K562 (cell line): ENCODE results near the gene SLC6A9. TPM values are rescaled to one million over a fixed set of nuclear protein-coding genes. Genes with fewer than 3 reads are reported as not detected.
A peak's percentile ranks its signal among the peaks of the same experiment; 100 is the strongest.

Source experiments
- ATAC-seq: fragments of 200-7000 bp; cut with Tn5 transposase; 3 replicates; pipeline ENCODE4 v1.9.1; 2020; ENCODE audit warnings: moderate library complexity
- BruUV-seq: library from RNA; stranded (reverse); fragments of 400-500 nt; replicated peaks from 2 replicates; lab custom pipeline; 2021; lab: Mats Ljungman, UMichigan
- CTCF ChIA-PET: fragments of 300-600 bp; formaldehyde crosslinking; extraction: SDS; loops from one replicate; lab custom pipeline; 2021; ENCODE audit warnings: low intra/inter-chr PET ratio; lab: Yijun Ruan, JAX
- POLR2A ChIA-PET: fragments of 300-600, 350-650 bp; sonication (Branson Sonifier 250); formaldehyde crosslinking; extraction: SDS; loops from one replicate; lab custom pipeline; 2021; ENCODE audit warnings: antibody characterized with exemption, inconsistent platforms; lab: Yijun Ruan, JAX
- DNase-seq, 4 experiments: peaks; one replicate each; pipeline versions ENCODE4 v3.0.0 to v3.0.0-alpha.2; 2011 to 2018; ENCODE audit warnings: low spot score in 3 of 4, mixed read lengths in 3 of 4; ENCODE audit errors: extremely low read depth in 1 of 4
- FAIRE-seq: peaks from 2 replicates; lab custom pipeline; 2011; peaks lifted over from hg19 to GRCh38; lab: Jason Lieb, UNC
- H2AFZ ChIP-seq: 2 replicates; pipeline ENCODE4 v1.6.0; 2011; ENCODE audit warnings: low read depth, low read length, control low read depth, inconsistent platforms
- H3K27ac ChIP-seq: fragments of 200-600 bp; 3 replicates; pipeline ENCODE4 v1.8.0; 2011; ENCODE audit warnings: low read depth, mild to moderate bottlenecking, control low read depth, inconsistent platforms, low read length, moderate library complexity, mixed read lengths; ENCODE audit errors: extremely low read depth
- H3K27me3 ChIP-seq, 2 experiments: fragments of 300-600 bp in 1 of 2; 2 replicates in 1 of 2; 3 replicates in 1 of 2; pipeline versions ENCODE4 v1.6.0 to v1.8.0; 2011; ENCODE audit warnings: inconsistent platforms in 2 of 2, low read length in 2 of 2, mild to moderate bottlenecking in 1 of 2, mixed read lengths in 1 of 2, moderate library complexity in 1 of 2; ENCODE audit not compliant: control insufficient read depth in 2 of 2, insufficient read depth in 2 of 2
- H3K36me3 ChIP-seq: fragments of 300-600 bp; 3 replicates; pipeline ENCODE4 v1.8.0; 2011; ENCODE audit warnings: mild to moderate bottlenecking, low read length, inconsistent platforms; ENCODE audit not compliant: control insufficient read depth, insufficient read depth
- H3K4me1 ChIP-seq, 2 experiments: fragments of 200-600 bp in 1 of 2; replicated peaks in 1 of 2; 2 replicates in 1 of 2; 3 replicates in 1 of 2; pipeline versions ENCODE4 v1.5.1 to v1.8.0; 2011; ENCODE audit warnings: inconsistent platforms in 2 of 2, low read length in 2 of 2, mild to moderate bottlenecking in 1 of 2, mixed read lengths in 1 of 2, moderate library complexity in 1 of 2; ENCODE audit not compliant: control insufficient read depth in 2 of 2, insufficient read depth in 2 of 2
- H3K4me2 ChIP-seq: 2 replicates; pipeline ENCODE4 v1.6.1; 2011; ENCODE audit warnings: low read length, control low read depth, inconsistent platforms, mixed read lengths; ENCODE audit not compliant: insufficient read depth
- H3K4me3 ChIP-seq: fragments of 200-600 bp; sonication (generic), shearing (Covaris generic); 2 replicates; pipeline ENCODE4 v1.5.1; 2016; ENCODE audit warnings: control low read depth, inconsistent platforms
- H3K79me2 ChIP-seq: fragments of 200-600 bp; 3 replicates; pipeline ENCODE4 v1.8.0; 2011; ENCODE audit warnings: low read length, inconsistent platforms; ENCODE audit not compliant: control insufficient read depth, insufficient read depth
- H3K9ac ChIP-seq, 2 experiments: 2 replicates each; pipeline versions ENCODE4 v1.6.0 to v1.6.1; 2011; ENCODE audit warnings: low read depth in 2 of 2, low read length in 2 of 2, control low read depth in 1 of 2, inconsistent platforms in 1 of 2, mild to moderate bottlenecking in 1 of 2, mixed read lengths in 1 of 2; ENCODE audit not compliant: insufficient read depth in 1 of 2
- H3K9me1 ChIP-seq: one replicate; pipeline ENCODE4 v1.6.0; 2011; ENCODE audit warnings: inconsistent platforms, mild to moderate bottlenecking, low read length, moderate library complexity; ENCODE audit not compliant: control insufficient read depth, insufficient read depth
- H3K9me3 ChIP-seq: replicated peaks from 2 replicates; pipeline ENCODE4 v1.5.1; 2011; ENCODE audit warnings: low read depth, low read length, inconsistent platforms; ENCODE audit not compliant: control insufficient read depth, insufficient read depth
- H4K20me1 ChIP-seq: replicated peaks from 2 replicates; pipeline ENCODE4 v1.6.1; 2011; ENCODE audit warnings: low read length, inconsistent platforms, mixed read lengths; ENCODE audit not compliant: control insufficient read depth, insufficient read depth
- RBFOX2 ChIP-seq: fragments of 200-400 bp; formaldehyde crosslinking; IDR thresholded peaks from 2 replicates; pipeline ENCODE4 v1.6.1; 2017; ENCODE audit warnings: low read depth, mild to moderate bottlenecking, low read length, moderate library complexity
- WGBS: fragments of 100-300 bp; shearing (Covaris generic); methylation state at CpG from one replicate; pipeline ENCODE4 v1.1.6; 2016; ENCODE audit warnings: low coverage, mixed read lengths; ENCODE audit not compliant: insufficient coverage; ENCODE audit errors: missing lambda C conversion rate; 5-methylcytosine and 5-hydroxymethylcytosine counted together
- in situ Hi-C: fragments of 300-500 bp; cut with MboI; formaldehyde crosslinking; loops from 4 replicates; pipeline ENCODE4 v1.15.0; 2018; ENCODE audit warnings: inconsistent platforms, mixed read lengths
- intact Hi-C: fragments of 100-400 bp; cut with micrococcal nuclease; formaldehyde crosslinking; loops from 2 replicates; pipeline ENCODE4 v1.14.2; 2022
- polyA plus RNA-seq, 8 experiments: library from polyadenylated mRNA; depleted of rRNA in 4 of 8; stranded (reverse) in 5 of 8; unstranded in 3 of 8; fragments of >200 nt; fragmentation: Nextera tagmentation in 2 of 8; fragmentation: Illumina TruSeq in 1 of 8; extraction: Ambion mirVana in 2 of 8; extraction: Trizol in 1 of 8; gene quantifications; 2 replicates each; pipeline versions ENCODE4 v1.2.1 to v1.2.3, GENCODE V29; 2011 to 2014; ENCODE audit warnings: inconsistent platforms in 1 of 8, missing spikeins in 1 of 8
- total RNA-seq, 7 experiments: library from RNA; depleted of rRNA in 6 of 7; stranded (reverse); fragments of >200 nt in 6 of 7; fragmentation: Illumina TruSeq in 2 of 7; extraction: Trizol in 2 of 7; gene quantifications; 2 replicates each; pipeline versions ENCODE4 v1.2.1 to v1.2.3, GENCODE V29; 2011 to 2021; ENCODE audit warnings: low replicate concordance in 1 of 7
- TF ChIP-seq, protein P1 (sequence below), 2 experiments: IDR thresholded peaks; 2 replicates each; pipeline ENCODE4 v1.6.1; 2012; ENCODE audit warnings: improper control_type of control experiment in 2 of 2, low read depth in 2 of 2, low read length in 2 of 2, borderline replicate concordance in 1 of 2

Gene SLC6A9
- total and polyA plus RNA-seq, 9 of the 15 experiments (the other 6 are each of a cell fraction or from before 2014, with no cell fraction given): 0.17 to 18.7 (median 2.9) TPM

DNA sequence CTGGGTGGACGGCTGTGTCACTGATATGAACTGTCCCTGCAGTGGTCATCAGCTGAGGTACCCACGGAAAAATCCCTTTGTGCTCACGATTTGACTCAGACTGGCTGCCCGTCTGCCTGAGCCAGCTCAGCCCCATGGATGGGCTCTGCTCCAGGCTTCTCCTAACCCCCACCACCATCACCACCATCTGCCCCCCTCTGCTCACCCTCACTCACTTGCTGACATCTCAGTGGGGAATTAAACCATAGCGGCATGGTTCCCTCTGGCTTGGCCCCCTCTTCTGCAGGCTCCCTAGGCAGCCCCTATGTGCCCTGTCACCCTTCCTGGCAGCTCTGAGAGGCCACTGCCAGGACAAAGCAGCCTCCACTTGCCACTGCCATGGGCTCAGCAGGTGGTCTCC is 17.3 kb downstream of the SLC6A9 start:
- peak overlapping the region in 1 of 2 experiments; percentile 84; a peak in 1 of 4 replicates for H3K9ac ChIP-seq
- H4K20me1 ChIP-seq: no peaks in the 10 kb centered on the region; the same call in 1 of the 2 replicates
- no peaks in the 10 kb centered on the region for H3K9me3 ChIP-seq
- H3K27ac ChIP-seq: no peak overlapping the region
- ATAC-seq (no peak), FAIRE-seq (no peak), DNase-seq (no peak)
- POLR2A ChIA-PET: interaction anchor here (0.5 to 3.9 kb wide), 5 partner anchors 12 to 545 kb away, joined by 3 to 29 read pairs (median 5); partner anchors contain the start of gene SLC6A9
- H3K79me2 ChIP-seq: no peaks in the 10 kb centered on the region
- CTCF ChIA-PET: interaction anchor here (1.1 kb wide), 1 partner anchor 22 kb away, joined by 3 read pairs; no protein-coding TSS in a partner anchor
- WGBS: 51% methylated on average over 5 of the region's 5 CpGs
- H3K4me2 ChIP-seq: no peak overlapping the region
- H3K4me3 ChIP-seq: no peak overlapping the region
- H2AFZ ChIP-seq: no peak overlapping the region; the same call in 1 of the 2 replicates
- no peaks in the 10 kb centered on the region for H3K27me3 ChIP-seq
- H3K9me1 ChIP-seq: no peaks in the 10 kb centered on the region
- intact Hi-C loops (no loop called here), in situ Hi-C loops (no loop called here)
- no TSS peak for BruUV-seq
- TF ChIP-seq RBFOX2: 0 out of 2 replicates have a peak, but pooled peaks have one; percentile 9
- TF ChIP-seq, protein P1, sequence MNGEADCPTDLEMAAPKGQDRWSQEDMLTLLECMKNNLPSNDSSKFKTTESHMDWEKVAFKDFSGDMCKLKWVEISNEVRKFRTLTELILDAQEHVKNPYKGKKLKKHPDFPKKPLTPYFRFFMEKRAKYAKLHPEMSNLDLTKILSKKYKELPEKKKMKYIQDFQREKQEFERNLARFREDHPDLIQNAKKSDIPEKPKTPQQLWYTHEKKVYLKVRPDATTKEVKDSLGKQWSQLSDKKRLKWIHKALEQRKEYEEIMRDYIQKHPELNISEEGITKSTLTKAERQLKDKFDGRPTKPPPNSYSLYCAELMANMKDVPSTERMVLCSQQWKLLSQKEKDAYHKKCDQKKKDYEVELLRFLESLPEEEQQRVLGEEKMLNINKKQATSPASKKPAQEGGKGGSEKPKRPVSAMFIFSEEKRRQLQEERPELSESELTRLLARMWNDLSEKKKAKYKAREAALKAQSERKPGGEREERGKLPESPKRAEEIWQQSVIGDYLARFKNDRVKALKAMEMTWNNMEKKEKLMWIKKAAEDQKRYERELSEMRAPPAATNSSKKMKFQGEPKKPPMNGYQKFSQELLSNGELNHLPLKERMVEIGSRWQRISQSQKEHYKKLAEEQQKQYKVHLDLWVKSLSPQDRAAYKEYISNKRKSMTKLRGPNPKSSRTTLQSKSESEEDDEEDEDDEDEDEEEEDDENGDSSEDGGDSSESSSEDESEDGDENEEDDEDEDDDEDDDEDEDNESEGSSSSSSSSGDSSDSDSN (IDR thresholded peaks at IDR 0.05; ENCODE audit: borderline replicate concordance in 1 of 2, low read depth in 2 of 2, low read length in 2 of 2): no peak
- H3K4me1 ChIP-seq: peaks cover 6 to 45% of the 10 kb centered on the region in 2 experiments; a peak in 4 of 5 replicates
- no peaks in the 10 kb centered on the region for H3K36me3 ChIP-seq
